GM23338 (cell line): ENCODE results near the gene OSCAR. TPM values are rescaled to one million over a fixed set of nuclear protein-coding genes. Genes with fewer than 3 reads are reported as not detected.

Experiments
- ATAC-seq: fragments of 200-7000 bp; cut with Tn5 transposase; 3 replicates; pipeline ENCODE4 v1.9.1; 2020
- DNase-seq: peaks from one replicate; pipeline ENCODE4 v3.0.0-alpha.2; 2015; ENCODE audit warnings: low spot score
- H2AFZ ChIP-seq: fragments of 200-600 bp; sonication (generic); 2 replicates; pipeline ENCODE4 v1.8.0; 2016; ENCODE audit warnings: antibody characterized with exemption, mild to moderate bottlenecking, moderate library complexity
- H3F3A ChIP-seq: fragments of 200-600 bp; sonication (generic); replicated peaks from 2 replicates; pipeline ENCODE4 v1.8.0; 2017; ENCODE audit warnings: antibody characterized with exemption, mixed run types, low read depth
- H3K27ac ChIP-seq: fragments of 200-600 bp; sonication (generic); 2 replicates; pipeline ENCODE4 v1.6.1; 2016; ENCODE audit warnings: low read depth
- H3K27me3 ChIP-seq: fragments of 200-600 bp; sonication (generic); 2 replicates; pipeline ENCODE4 v1.8.0; 2016; ENCODE audit warnings: mild to moderate bottlenecking, mixed run types, moderate library complexity; ENCODE audit not compliant: insufficient read depth
- H3K36me3 ChIP-seq: fragments of 200-600 bp; sonication (generic); 2 replicates; pipeline ENCODE4 v1.8.0; 2016; ENCODE audit warnings: mild to moderate bottlenecking; ENCODE audit not compliant: insufficient read depth
- H3K4me1 ChIP-seq: fragments of 200-600 bp; sonication (generic); 2 replicates; pipeline ENCODE4 v1.8.0; 2016; ENCODE audit warnings: mild to moderate bottlenecking, moderate library complexity; ENCODE audit not compliant: insufficient read depth
- H3K4me2 ChIP-seq: fragments of 200-600 bp; sonication (generic); 2 replicates; pipeline ENCODE4 v1.7.1; 2017; ENCODE audit warnings: mixed run types
- H3K4me3 ChIP-seq: fragments of 200-600 bp; sonication (generic); 2 replicates; pipeline ENCODE4 v1.6.1; 2016; ENCODE audit warnings: mixed run types
- H3K79me2 ChIP-seq: fragments of 200-600 bp; sonication (generic); replicated peaks from 2 replicates; pipeline ENCODE4 v1.8.0; 2017; ENCODE audit warnings: mild to moderate bottlenecking; ENCODE audit not compliant: insufficient read depth
- H3K9me2 ChIP-seq: fragments of 200-600 bp; sonication (generic); 2 replicates; pipeline ENCODE4 v1.8.0; 2017; ENCODE audit not compliant: insufficient read depth
- H4K20me1 ChIP-seq: fragments of 200-600 bp; sonication (generic); replicated peaks from 2 replicates; pipeline ENCODE4 v1.8.0; 2017; ENCODE audit warnings: mild to moderate bottlenecking; ENCODE audit not compliant: insufficient read depth
- H3K27ac Mint-ChIP-seq: 2 replicates; pipeline ENCODE4 v1.8.0; 2020; ENCODE audit warnings: inconsistent platforms, mild to moderate bottlenecking, moderate library complexity, mixed read lengths
- H3K27me3 Mint-ChIP-seq: 3 replicates; pipeline ENCODE4 v1.8.0; 2022; ENCODE audit warnings: low read depth, mild to moderate bottlenecking, moderate library complexity, mixed read lengths, inconsistent platforms; ENCODE audit not compliant: insufficient read depth, poor library complexity
- H3K36me3 Mint-ChIP-seq: 3 replicates; pipeline ENCODE4 v1.8.0; 2021; ENCODE audit warnings: low read depth, mild to moderate bottlenecking, inconsistent platforms, moderate library complexity, mixed read lengths
- H3K4me1 Mint-ChIP-seq: 3 replicates; pipeline ENCODE4 v1.8.0; 2020; ENCODE audit warnings: mild to moderate bottlenecking, inconsistent platforms, mixed read lengths
- H3K4me3 Mint-ChIP-seq: 3 replicates; pipeline ENCODE4 v1.8.0; 2021; ENCODE audit warnings: moderate library complexity, mild to moderate bottlenecking, inconsistent platforms, mixed read lengths
- H3K9me3 Mint-ChIP-seq: 3 replicates; pipeline ENCODE4 v1.8.0; 2020; ENCODE audit warnings: moderate library complexity, mild to moderate bottlenecking, inconsistent platforms, mixed read lengths
- CREB1 ChIP-seq: fragments of 250-450 bp; sonication (Bioruptor Pico); IDR thresholded peaks from 2 replicates; pipeline ENCODE4 v1.5.0; 2020; ENCODE audit warnings: low read depth, mild to moderate bottlenecking, moderate library complexity
- CTCF ChIP-seq, 2 experiments: fragments of 200-600 bp in 1 of 2; sonication (generic) in 1 of 2; conservative IDR thresholded peaks; 2 replicates each; pipeline versions ENCODE4 v1.5.1 to v1.6.1; 2016 to 2017; ENCODE audit warnings: antibody characterized with exemption in 2 of 2, low read depth in 2 of 2, mild to moderate bottlenecking in 2 of 2, moderate library complexity in 1 of 2
- EZH2phosphoT487 ChIP-seq: fragments of 200-600 bp; sonication (generic); IDR thresholded peaks from one replicate; pipeline ENCODE4 v1.8.1; 2018; ENCODE audit warnings: antibody characterized with exemption; ENCODE audit not compliant: unreplicated experiment
- ZNF331 ChIP-seq: fragments of 250-450 bp; sonication (Bioruptor Pico); IDR thresholded peaks from 2 replicates; pipeline ENCODE4 v1.5.0; 2020; ENCODE audit warnings: low read depth, mild to moderate bottlenecking, moderate library complexity
- ZNF462 ChIP-seq: fragments of 250-450 bp; sonication (Bioruptor Pico); IDR thresholded peaks from 2 replicates; pipeline ENCODE4 v1.5.0; 2020; ENCODE audit warnings: mild to moderate bottlenecking, moderate library complexity
- polyA plus RNA-seq: library from polyadenylated mRNA; unstranded; fragments of >200 nt; fragmentation: Nextera tagmentation; extraction: Ambion mirVana; gene quantifications from 2 replicates; pipeline ENCODE4 v1.2.1, GENCODE V29; 2016
- total RNA-seq: library from RNA; depleted of rRNA; stranded (reverse); fragments of >200 nt; shearing (Covaris generic); gene quantifications from 2 replicates; pipeline ENCODE4 v1.2.3, GENCODE V29; 2014

OSCAR gene
- total and polyA plus RNA-seq, 2 experiments from 2014 or later: 0.31 to 1.6 TPM

GRCh38 chr19:54099190-54099902 is 1.3 kb downstream of the OSCAR start:
- Histone ChIP-seq H3K4me1 (peaks cover 11% of the 10 kb centered on the region; the same call in 1 of the 2 replicates), H3K9me2 (no peaks in the 10 kb centered on the region), H3K79me2 (peaks cover 14% of the 10 kb centered on the region), H4K20me1 (no peaks in the 10 kb centered on the region; the same call in 1 of the 2 replicates), H3K36me3 (no peaks in the 10 kb centered on the region), H2AFZ (no peak overlapping the region), H3F3A (peaks cover 5% of the 10 kb centered on the region; the same call in 1 of the 2 replicates), H3K4me3 (no peak overlapping the region), H3K27me3 (peaks cover 37% of the 10 kb centered on the region), H3K4me2 (no peak overlapping the region), H3K27ac (no peak overlapping the region)
- no peak overlapping the region for H3K4me3 Mint-ChIP-seq
- TF ChIP-seq CREB1 (CRISPR knock-in tag) (no peak), ZNF462 (no peak), ZNF331 (no peak), CTCF (conservative IDR thresholded peaks at IDR 0.05; ENCODE audit: low read depth in 2 of 2) (no peak), EZH2phosphoT487 (no peak)
- DNase-seq (no peak), ATAC-seq (no peak)
- peaks cover 7% of the 10 kb centered on the region for H3K4me1 Mint-ChIP-seq
- H3K36me3 Mint-ChIP-seq: no peaks in the 10 kb centered on the region; the same call in 2 of the 3 replicates
- peaks cover 5% of the 10 kb centered on the region for H3K9me3 Mint-ChIP-seq
- H3K27me3 Mint-ChIP-seq: peaks cover 41% of the 10 kb centered on the region
- no peak overlapping the region for H3K27ac Mint-ChIP-seq
